Hepatic stellate cell (primary cell): ENCODE measurements around the gene ZCRB1.

ENCODE experiments used
- DNase-seq: peaks from one replicate; pipeline ENCODE4 v3.0.0; 2011; ENCODE audit warnings: low spot score

ZCRB1 gene

DNA sequence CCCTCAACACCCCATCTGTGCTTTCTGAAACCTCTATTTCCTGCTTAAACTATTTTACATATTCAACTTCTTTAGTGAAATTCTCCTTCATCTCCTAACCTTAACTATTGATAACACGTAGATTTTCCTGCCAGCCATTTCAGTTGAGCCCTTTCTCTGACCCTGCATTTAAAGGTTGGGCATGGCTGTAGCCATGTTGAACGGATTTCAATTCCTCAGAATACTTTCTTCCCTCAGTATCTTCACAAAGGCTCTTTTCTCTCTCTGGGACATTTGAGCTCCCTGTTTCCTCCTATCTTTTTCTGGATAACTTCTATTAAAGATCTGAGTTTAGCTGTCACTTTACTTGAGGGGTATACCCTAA lies 1.3 kb upstream of the ZCRB1 start:
- DNase-seq, result no peak

DNA sequence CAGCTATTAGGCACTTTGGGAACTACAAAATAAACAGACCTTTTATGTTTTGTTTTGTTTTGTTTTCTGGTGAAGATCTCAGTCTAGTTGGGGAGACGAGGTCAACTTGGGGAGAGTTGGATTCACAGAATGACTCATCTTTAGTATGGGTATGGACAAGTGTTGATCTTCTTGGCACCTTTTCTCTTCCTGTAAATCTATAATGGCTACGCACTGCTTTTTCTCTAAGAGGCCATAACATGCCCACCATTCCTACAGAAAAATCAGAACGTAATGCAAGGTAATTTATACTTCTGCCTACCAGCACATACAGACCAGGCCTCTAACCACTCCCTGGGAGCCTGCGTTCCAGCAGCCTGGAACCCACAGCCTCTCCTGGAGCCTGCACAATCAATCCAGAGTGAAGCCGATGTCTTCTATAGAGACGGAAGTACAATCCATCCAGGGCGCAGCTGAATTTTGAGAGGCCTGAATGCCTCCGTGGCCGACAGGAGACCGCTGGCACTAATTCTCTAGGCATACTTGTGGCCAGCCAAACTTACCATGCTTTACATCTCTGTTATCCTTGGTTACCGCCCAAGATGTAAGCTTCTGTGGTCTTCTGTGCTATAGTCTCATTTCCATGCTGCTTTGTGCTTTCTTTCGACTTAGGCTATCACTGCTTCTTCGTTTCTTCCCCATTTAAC lies 790 bp upstream of the ZCRB1 start:
- DNase-seq, result peak; percentile 35

DNA sequence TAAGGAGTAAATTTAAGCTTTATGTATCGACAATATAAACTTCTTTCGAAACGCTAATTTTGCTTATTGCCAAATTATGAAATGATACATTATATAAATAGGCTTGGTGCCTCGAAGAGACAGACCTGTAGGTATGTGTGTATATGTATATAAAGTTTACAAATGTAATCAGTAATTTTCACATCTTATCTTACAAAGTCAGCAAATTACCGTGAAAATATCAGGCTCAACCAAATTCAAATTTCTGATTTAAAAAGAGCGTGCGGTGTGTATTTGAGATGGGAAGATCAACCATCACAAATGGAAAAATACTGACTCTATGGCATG lies 605 bp downstream of the ZCRB1 start:
- DNase-seq, result no peak

DNA sequence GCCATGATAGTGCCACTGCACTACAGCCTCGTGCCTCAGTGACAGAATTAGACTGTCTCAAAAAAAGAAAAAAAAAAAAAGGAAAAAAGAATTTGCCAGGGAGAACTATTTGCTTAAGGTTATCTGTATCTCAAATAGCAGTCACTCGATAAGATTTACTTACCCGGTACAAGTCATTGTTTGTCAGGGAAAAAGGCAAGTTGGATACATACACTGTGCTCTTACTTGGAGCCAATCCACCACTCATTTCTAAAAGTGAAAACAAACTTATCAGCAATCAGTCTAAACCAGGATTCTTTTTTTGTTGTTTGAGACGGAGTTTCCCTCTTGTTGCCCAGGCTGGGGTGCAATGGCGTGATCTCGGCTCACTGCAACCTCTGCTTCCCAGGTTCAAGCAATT lies 2.0 kb downstream of the ZCRB1 start:
- DNase-seq, result no peak

DNA sequence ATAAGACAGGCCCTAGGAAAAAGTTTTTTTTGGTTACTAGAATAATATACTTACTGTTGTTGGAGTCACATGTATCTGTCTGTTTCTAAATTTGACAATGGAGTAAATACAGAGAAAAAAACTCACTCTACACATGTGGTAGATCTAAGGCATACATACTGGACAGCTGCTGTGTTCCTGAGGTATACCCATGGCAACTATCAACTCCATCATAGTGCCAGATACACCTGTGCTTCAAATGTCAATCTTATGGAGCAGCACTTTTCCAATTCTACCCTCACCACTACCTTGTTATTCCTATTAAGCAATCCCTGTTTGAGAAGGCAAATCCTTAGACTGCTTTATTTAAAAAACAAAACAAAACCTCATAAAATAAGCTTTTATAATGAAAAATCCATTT lies 3.3 kb downstream of the ZCRB1 start:
- DNase-seq, result no peak

DNA sequence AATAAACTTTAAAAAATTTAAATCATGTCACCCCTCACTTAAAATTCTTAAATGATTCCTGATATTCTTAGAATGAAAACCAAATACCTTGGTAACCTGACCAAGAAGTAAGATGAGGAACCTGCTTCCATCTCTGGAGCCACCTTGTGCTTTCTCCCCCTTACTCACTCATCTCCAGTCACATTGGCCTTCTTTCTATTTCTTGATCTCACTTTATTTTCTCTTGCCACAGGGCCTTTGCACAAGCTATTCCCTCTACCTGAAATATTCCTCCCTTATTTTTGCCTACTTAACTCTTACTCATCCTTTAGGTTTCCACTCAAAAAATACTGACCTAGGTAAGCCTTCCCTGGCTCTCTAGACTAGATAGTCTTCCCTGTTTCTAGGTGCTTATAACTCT lies 5.1 kb downstream of the ZCRB1 start:
- no peak for DNase-seq

DNA sequence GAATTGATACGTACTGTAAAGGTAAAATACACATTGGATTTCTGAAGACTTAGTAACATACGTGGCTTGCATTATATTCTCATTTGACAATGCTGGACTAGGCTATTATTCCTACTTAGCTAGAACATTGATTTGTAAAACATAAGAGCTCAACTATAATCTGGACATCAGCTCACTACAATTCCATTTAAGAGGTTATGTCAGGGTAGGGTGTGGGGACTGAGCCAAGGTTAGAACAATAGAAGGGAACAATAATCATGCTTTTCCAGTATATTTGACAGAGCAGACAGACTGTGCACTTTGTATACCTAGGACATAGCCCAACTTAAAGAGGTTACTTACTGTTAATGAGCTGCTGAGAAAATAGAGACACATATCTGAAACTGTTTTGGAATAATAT lies 10.8 kb downstream of the ZCRB1 start:
- no peak for DNase-seq

DNA sequence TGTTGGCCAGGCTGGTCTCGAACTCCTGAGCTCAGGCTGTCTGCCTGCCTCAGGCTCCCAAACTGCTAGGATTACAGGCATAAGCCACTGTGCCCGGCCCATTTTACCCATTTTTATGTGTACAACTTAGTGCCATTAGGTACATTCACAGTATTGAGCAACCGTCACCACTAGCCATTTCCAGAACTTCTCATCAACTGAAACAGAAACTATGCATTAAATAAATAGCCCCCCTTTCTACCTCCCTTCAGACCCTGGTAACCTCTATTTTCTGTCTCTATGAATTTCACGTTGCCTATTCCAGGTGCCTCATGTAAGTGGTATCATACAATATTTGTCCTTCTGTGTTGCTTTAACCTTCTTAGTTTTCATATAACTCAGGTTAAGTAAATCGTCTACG lies 15.9 kb downstream of the ZCRB1 start:
- DNase-seq, result no peak

DNA sequence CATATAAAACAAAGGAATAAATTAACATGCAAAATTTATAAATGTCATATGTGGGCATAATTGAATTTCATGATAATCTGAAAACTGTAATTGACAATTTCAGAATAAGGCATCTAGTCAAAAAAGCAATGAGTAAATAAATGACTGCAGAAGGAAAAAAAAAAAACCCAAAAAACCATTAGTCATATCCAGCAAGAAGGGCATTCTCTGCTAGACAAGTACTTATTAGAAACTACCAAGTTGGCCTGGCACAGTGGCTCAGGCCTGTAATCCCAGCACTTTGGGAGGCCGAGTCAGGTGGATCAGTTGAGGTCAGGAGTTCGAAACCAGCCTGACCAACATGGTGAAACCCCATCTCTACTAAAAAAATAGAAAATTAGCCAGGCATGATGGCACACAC lies 17.5 kb downstream of the ZCRB1 start:
- no peak for DNase-seq

DNA sequence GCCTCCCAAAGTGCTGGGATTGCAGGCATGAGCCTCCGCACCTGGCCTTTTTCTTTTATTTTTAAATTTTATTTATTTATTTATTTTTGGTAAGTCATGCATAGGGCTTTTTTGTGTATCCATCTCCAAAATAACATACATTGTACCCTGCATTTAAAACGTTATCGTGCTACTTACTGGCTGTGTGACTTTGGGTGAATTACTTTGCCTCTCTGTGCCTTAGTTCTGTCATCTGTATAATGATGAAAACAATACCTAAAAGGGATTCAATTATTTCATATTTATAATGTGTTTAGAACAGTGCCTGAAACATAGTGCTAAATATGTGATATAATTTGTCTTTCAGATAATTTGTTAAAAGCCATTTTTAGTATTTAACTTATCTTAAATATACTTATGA lies 19.6 kb downstream of the ZCRB1 start:
- DNase-seq, result no peak

DNA sequence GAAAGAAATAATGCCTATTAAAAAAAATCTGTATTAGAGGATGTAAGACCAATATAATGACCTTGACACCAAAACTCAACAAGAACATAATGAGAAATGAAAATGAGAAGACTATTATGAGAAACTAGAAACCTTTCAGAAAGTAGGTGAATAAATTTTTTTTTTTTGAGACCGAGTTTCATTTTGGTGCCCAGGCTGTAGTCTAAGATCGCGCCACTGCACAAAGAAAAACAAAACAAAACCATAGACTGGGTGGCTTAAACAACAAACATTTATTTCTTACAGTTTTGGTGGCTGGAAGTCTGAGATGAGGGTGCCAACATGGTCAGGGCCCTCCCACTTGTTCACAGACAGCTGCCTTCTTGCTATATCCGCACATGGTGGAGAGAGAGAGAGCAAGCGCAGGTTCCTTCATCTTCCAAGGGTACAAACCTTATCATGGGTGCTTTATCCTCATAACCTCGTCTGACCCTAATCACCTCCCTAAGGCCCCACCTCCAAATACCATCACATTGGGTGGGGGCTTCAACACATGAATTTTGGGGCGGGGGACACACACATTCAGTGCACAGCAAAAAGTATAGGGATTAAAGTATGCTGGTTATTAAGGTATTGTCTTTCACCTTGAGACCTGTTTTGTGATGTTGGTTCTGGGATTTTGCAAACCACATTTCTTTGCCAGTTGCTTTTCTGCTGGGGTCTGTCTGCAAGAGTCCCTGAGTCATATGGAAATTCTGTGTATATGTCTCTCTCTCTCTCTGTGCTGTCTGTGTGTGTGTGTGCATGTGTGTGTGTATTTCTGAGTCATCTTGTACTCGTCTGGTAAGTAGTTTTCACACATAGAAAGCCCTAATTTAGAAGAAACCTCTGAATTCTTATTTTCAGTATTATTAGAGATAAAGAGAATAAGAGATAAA lies 26.2 kb downstream of the ZCRB1 start:
- no peak for DNase-seq

DNA sequence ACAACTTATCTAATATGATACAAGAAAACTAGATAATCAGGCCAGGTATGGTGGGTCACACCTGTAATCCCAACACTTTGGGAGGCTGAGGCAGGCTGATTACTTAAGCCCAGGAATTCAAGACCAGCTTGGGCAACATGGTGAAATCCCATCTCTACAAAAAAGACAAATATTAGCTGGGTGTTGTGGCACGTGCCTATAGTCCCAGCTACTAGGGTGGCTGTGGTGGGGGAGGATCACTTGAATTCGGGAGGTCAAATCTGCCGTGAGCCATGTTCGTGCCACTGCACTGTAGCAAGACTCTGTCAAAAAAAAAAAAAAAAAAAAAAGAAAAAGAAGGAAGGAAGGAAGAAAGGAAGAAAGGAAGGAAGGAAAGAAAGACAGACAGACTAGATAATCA lies 27.0 kb downstream of the ZCRB1 start:
- no peak for DNase-seq

DNA sequence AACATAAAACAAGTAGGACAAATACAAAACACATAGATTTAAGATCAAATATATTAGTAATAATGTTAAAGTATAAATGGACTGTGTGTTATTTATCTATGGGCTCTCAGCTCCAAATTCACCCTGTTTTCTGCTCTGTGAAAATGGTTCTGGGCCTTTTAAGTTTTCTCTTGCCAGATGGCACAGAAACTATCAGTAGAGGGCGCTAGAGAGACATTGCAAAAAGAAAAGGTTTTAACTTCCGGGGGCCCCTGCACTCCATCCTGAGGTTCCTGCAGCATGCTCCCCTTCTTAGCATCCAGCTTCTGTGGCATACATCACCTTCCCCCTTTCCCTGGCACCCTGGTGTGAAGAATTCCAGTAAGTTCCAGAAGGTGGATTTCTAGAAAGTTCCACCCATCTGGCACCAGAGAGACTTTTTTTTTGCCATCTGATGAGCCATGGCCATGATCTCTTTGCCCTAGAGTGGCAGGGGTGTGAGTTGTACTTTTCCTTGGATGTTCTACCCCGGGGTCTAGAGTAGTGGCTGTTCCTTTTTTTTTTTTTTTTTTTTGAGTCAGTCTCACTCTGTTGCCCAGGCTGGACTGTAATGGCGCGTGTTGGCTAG lies 29.3 kb downstream of the ZCRB1 start:
- no peak for DNase-seq

DNA sequence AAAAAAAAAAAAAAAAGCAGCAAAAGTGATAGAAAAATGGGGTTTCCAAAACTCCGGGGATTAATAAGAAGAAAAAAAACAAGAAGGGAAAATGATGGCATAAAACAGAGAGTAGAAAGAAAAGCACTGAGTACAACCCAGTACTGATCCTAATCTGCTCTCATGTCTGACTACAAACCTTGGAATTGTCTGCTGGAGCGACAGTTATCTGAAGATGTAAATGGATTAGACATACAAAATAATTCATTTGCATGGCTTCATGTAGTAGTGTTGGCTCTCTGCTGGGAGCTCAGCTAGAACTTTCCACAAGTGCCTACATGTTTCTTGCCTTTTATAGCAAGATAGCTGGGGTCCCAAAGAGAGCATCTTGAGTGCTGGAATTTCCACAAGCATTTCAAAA lies 34.2 kb downstream of the ZCRB1 start:
- no peak for DNase-seq

DNA sequence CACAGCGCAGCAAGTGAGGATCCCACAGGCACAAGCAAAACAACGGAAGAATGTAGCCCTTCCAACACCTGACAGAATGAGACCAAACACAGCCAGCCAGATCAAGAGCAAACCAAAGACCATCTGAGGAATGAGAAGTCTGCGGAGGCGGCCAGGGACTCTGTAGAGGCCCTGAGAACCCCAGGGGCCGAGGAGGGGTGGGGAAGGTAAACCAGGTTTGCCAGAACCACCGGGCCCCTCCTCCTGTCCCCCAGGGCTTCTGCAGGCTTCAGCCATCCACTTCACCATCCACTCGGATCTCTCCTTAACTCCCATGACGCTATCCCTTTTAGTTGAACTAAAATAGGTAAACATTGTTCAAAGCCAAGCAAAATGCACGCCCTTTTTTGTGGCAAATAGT lies 37.4 kb downstream of the ZCRB1 start:
- DNase-seq, result no peak

DNA sequence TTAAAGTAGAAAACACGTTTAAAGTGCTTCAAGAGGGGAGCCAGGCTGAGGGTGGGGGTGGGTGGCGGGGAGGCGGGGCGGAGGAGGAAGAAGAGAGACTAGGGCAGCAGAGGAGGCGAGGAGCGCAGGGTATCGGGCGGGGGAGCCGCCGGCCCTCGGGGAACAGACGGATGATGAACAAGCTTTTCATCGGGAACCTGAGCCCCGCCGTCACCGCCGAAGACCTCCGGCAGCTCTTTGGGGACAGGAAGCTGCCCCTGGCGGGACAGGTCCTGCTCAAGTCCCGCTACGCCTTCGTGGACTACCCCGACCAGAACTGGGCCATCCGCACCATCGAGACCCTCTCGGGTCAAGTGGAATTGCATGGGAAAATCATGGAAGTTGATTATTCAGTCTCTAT lies 39.2 kb downstream of the ZCRB1 start:
- no peak for DNase-seq

DNA sequence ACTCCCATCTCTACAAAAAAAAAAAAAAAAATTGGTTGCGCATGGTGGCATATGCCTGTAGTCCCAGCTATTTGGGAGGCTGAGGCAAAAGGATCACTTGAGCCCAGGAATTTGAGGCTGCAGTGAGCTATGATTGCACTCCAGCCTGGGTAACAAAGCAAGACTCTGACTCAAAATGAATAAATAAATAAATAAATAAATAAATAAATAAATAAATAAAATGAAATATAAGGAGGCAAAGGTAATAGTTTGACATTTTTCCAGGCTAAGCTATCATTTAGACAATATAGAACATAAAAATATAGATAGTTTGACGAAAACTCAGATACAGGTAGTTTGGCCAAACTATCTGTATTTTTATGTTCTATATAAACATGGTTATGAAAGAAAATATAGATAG lies 40.5 kb downstream of the ZCRB1 start:
- no peak for DNase-seq

DNA sequence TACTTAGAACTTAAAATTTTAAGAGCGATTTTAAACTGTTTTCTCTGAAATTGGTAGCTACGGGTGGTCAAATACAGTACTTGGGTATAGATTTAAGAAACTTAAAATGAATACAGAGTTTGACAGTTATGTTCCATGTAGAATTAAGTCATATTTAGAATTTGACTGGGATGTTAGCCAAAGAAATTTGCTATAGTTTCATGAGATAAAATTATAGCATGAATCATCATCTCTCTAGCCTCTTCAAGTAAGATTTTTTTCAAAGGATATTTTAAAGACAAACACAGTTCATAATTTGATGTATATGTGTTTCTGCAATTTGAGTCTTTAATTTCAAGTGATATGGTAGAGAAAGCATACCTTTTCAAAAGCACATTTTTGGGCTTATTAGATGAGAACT lies 41.0 kb downstream of the ZCRB1 start:
- DNase-seq, result peak; percentile 31

DNA sequence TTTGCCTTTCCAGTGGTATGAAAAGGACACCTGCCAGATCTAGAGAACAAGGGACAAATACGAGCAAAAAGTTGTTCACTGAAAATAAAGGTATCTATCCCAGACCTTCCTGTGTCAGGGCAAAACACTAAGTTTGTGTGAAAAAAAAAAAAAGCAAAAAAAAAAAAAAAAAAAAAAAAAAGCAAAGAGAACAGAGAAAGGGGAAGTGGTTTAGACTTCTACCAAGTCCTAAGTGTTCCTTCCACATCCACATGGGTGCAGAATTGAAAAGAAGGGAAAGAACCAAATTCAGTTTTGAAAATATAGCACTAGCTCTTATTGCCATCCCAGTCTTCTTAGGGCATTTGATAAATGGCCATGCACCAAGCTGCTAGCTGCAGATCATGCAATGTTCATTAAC lies 41.7 kb downstream of the ZCRB1 start:
- DNase-seq, result no peak

DNA sequence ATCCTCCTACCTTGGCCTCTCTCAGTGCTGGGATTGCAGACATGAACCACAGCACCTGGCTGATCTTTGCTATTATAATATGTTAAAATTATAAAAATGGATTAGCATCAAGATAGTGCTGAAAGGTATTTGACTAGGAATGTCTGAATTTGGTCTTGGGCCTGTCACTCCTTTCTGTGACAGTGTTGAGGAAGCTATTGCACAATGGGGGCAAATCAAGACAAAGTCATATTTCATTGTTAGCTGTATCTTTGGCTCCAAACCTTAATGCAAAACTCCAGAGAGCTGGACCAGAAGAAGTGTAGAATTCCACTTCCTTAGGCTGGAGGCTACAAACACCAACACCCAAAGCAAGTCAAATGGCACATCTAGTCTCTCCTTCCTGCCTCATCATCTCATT lies 42.2 kb downstream of the ZCRB1 start:
- DNase-seq, result no peak

DNA sequence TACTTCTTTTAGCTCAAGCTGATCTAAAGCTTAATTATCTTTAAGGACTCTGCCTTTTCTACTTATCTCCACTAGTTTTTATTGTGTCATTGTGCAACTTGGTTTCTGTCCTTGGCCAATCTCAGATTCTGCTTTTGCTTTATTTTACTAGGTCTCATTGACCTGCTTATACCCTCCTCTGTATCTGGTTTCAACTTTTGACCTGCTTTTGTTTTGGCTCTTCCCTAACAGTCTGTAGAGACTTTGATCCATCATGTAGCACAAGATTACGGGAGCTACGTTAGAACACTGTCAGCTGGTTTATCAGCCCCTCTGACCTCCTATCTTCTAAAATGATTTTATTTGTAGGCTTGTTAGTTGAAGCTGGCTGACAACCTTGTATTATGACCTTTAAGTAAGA lies 43.6 kb downstream of the ZCRB1 start:
- no peak for DNase-seq

DNA sequence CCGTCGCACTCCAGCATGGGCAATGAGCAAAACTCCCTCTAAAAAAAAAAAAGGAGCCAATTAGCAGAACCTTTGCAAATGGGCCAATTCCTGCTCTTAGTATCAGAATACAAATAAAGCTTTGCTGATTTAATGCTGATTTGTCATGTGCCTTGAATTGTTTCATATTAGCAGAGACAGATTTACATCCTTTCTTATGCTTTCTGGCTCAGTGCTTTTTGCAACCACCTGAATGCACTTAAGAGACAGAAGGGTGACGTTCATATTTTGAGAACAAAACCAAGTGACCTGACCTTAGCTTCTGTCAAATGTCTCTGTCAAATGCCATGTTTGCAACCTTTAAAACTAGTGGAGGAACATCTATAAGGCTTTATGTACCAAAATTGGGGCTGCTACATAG lies 44.0 kb downstream of the ZCRB1 start:
- no peak for DNase-seq

DNA sequence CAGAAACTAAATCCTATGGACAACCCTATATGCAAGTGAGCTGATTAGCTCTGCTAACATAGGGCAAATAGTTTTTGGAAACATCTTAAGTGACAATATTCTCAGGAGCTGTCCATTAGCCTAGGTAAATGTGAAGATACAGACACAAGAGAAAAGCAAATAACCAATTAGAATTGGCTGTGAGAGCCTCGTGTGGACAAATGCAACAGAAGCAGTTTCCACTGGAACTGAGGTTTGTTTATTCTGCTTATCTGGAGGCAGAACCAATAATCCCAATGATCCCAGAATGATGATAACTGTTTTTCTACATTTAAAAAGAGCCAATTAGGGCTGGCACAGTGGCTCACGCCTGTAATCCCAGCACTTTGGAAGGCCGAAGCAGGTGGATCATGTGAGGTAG lies 44.6 kb downstream of the ZCRB1 start:
- DNase-seq, result no peak

DNA sequence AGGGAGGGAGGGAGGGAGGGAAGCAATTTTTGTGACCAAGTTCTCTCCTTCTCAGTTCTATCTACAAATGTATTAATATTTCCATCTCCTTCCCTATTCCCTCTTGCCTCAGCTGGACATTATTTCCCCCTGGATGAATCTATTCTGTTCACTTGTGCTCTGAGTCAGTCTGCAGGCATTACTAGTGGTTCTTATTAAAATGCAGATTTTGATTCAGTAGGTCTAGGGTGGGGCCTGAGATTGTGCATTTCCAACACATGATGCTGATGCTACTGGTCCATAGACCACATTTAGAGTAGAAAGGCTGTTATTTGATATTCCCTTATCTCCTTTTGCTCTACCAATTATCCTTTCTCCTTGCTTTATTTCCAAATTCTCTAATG lies 47.8 kb downstream of the ZCRB1 start:
- DNase-seq, result no peak
